ENCODE measurements around the gene CAV3. TPM values are rescaled to one million over a fixed set of nuclear protein-coding genes. Genes with fewer than 3 reads are reported as not detected.

The CAV3 gene
- total RNA-seq, 1 experiment from 2014 or later, result not detected

DNA sequence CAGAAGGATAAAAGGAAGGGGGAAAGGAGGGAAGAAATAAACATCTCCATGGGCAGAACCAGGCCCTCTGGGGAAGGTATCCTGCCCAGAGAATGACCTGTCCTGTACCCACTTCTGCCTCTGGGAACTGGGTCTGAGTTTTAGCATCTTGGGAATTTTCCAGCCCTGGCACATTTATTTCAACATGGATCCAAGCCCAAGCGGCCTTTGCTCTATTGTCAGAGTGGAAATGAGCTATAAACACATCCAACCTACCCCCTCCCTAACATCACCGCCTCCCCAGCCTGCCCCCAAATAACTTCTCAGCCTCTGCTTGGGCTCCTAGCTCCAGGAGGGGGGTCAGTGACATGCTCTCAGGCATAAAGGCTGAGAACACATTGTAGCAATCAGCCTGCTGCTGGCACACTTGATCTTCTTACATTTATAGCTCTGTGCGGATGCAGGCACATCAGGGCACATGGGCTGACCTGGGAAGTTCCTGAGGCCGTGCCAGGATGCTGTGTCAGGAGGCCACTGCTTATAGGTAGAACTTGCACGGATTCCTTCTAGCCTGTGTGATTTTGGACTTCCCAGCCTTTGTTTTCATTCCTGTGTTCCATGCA is 40.4 kb downstream of the CAV3 start:
- no peaks in the 10 kb centered on the region for H3K9me3 ChIP-seq (ENCODE audit: control insufficient read depth in 1 of 2, insufficient read depth in 1 of 2, low read depth in 1 of 2, low read length in 2 of 2)
- DNase-seq (ENCODE audit: low read depth, low spot score) (no peak), ATAC-seq (no peak)
- CTCF ChIA-PET, result no interaction called here
- H3K4me1 ChIP-seq (ENCODE audit: control insufficient read depth in 1 of 2, insufficient read depth in 2 of 2, low read length in 2 of 2), result peaks cover 0 to 8% of the 10 kb centered on the region in 2 experiments; a peak in 1 of 4 replicates
- H3K4me2 ChIP-seq (ENCODE audit: low read length), result no peak overlapping the region
- POLR2A ChIA-PET, result no interaction called here
- no peak overlapping the region for H3K9ac ChIP-seq (ENCODE audit: low read length)
- no peak overlapping the region for H2AFZ ChIP-seq (ENCODE audit: low read depth, low read length, poor library complexity, severe bottlenecking)
- no peaks in the 10 kb centered on the region for H3K36me3 ChIP-seq (ENCODE audit: control insufficient read depth in 1 of 2, insufficient read depth in 2 of 2, low read length in 2 of 2)
- BruUV-seq (replicated peaks), result no TSS peak
- no peak overlapping the region for H3K4me3 ChIP-seq (replicated peaks in 1 of 2; ENCODE audit: low read depth in 1 of 2, low read length in 2 of 2)
- H3K27me3 ChIP-seq (ENCODE audit: insufficient read depth, low read length), result no peaks in the 10 kb centered on the region; the same call in 1 of the 2 replicates
- no peaks in the 10 kb centered on the region for H4K20me1 ChIP-seq (ENCODE audit: insufficient read depth)
- RAD21 ChIA-PET (ENCODE audit: low non-redundant PET in 1 of 2, low total read pairs in 2 of 2, uncharacterized antibody in 2 of 2, unreplicated experiment in 2 of 2), result no interaction called here
- TF ChIP-seq SIN3A (IDR thresholded peaks at IDR 0.05; ENCODE audit: low read depth) (no peak), CEBPB (IDR thresholded peaks at IDR 0.05; ENCODE audit: low read depth) (no peak), YY1 (IDR thresholded peaks at IDR 0.05; ENCODE audit: extremely low read depth, insufficient replicate concordance, low read depth, low read length) (no peak), ELF1 (IDR thresholded peaks at IDR 0.05; ENCODE audit: borderline replicate concordance, low read depth) (no peak), TCF7L2 (IDR thresholded peaks at IDR 0.05; ENCODE audit: borderline replicate concordance, extremely low read depth, insufficient read depth, insufficient read length) (no peak), EGR1 (IDR thresholded peaks at IDR 0.05; ENCODE audit: low read depth) (no peak)
- TF ChIP-seq, protein P1, sequence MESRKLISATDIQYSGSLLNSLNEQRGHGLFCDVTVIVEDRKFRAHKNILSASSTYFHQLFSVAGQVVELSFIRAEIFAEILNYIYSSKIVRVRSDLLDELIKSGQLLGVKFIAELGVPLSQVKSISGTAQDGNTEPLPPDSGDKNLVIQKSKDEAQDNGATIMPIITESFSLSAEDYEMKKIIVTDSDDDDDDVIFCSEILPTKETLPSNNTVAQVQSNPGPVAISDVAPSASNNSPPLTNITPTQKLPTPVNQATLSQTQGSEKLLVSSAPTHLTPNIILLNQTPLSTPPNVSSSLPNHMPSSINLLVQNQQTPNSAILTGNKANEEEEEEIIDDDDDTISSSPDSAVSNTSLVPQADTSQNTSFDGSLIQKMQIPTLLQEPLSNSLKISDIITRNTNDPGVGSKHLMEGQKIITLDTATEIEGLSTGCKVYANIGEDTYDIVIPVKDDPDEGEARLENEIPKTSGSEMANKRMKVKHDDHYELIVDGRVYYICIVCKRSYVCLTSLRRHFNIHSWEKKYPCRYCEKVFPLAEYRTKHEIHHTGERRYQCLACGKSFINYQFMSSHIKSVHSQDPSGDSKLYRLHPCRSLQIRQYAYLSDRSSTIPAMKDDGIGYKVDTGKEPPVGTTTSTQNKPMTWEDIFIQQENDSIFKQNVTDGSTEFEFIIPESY (IDR thresholded peaks at IDR 0.05; ENCODE audit: extremely low read depth, insufficient replicate concordance, low read length), result no peak
- no peaks in the 10 kb centered on the region for H3K79me2 ChIP-seq (ENCODE audit: insufficient read depth, low read length)
- no peaks in the 10 kb centered on the region for H3K9me2 ChIP-seq (ENCODE audit: insufficient read depth)
- intact Hi-C loops (cut with micrococcal nuclease), result loop anchor here (5.0 kb wide), 1 partner anchor 293 kb away; no protein-coding TSS in a partner anchor
- H3K27ac ChIP-seq (ENCODE audit: low read depth, low read length), result no peak overlapping the region

GRCh38 chr3:8775181-8775580 is 41.6 kb downstream of the CAV3 start:
- TF ChIP-seq CBX3 (IDR thresholded peaks at IDR 0.05; ENCODE audit: low read depth) (no peak), EZH2phosphoT487 (IDR thresholded peaks at IDR 0.05; ENCODE audit: borderline replicate concordance) (no peak), ZFX (IDR thresholded peaks at IDR 0.05) (no peak), SP1 (IDR thresholded peaks at IDR 0.05; ENCODE audit: low read depth) (no peak)
- TF ChIP-seq, protein P1 (IDR thresholded peaks at IDR 0.05; ENCODE audit: extremely low read depth, insufficient replicate concordance, low read length), result no peak
- H3K9me2 ChIP-seq (ENCODE audit: insufficient read depth), result no peaks in the 10 kb centered on the region
- no peaks in the 10 kb centered on the region for H3K9me3 ChIP-seq (ENCODE audit: control insufficient read depth in 1 of 2, insufficient read depth in 1 of 2, low read depth in 1 of 2, low read length in 2 of 2)
- no peak overlapping the region for H3K9ac ChIP-seq (ENCODE audit: low read length)
- no peaks in the 10 kb centered on the region for H3K4me1 ChIP-seq (ENCODE audit: control insufficient read depth in 1 of 2, insufficient read depth in 2 of 2, low read length in 2 of 2)
- intact Hi-C loops (cut with micrococcal nuclease), result no loop called here
- no TSS peak for BruUV-seq (replicated peaks)
- ChIA-PET RAD21 (ENCODE audit: low non-redundant PET in 1 of 2, low total read pairs in 2 of 2, uncharacterized antibody in 2 of 2, unreplicated experiment in 2 of 2) (no interaction called here), POLR2A (no interaction called here), CTCF (no interaction called here)
- ATAC-seq, result no peak
- no peaks in the 10 kb centered on the region for H3K36me3 ChIP-seq (ENCODE audit: control insufficient read depth in 1 of 2, insufficient read depth in 2 of 2, low read length in 2 of 2)
- no peak overlapping the region for H3K27ac ChIP-seq (ENCODE audit: low read depth, low read length)
- no peaks in the 10 kb centered on the region for H4K20me1 ChIP-seq (ENCODE audit: insufficient read depth)
- H3K4me2 ChIP-seq (ENCODE audit: low read length), result no peak overlapping the region
- DNase-seq (ENCODE audit: low read depth, low spot score), result no peak
- H3K4me3 ChIP-seq (replicated peaks in 1 of 2; ENCODE audit: low read depth in 1 of 2, low read length in 2 of 2), result no peak overlapping the region
- no peak overlapping the region for H2AFZ ChIP-seq (ENCODE audit: low read depth, low read length, poor library complexity, severe bottlenecking)
- no peaks in the 10 kb centered on the region for H3K79me2 ChIP-seq (ENCODE audit: insufficient read depth, low read length)
- no peaks in the 10 kb centered on the region; the same call in 1 of the 2 replicates for H3K27me3 ChIP-seq (ENCODE audit: insufficient read depth, low read length)
